GM18519 (cell line): ENCODE measurements around the gene FEZ2.
"Not testable (repeated sequence)": the region's sequence is repeated elsewhere in the genome, so short reads cannot be mapped to it uniquely, and the experiment has no call there.

Source experiments
- ATAC-seq: cut with Tn5 transposase; IDR thresholded peaks from one replicate; pipeline ENCODE4 v1.9.1; 2021; ENCODE audit warnings: mild to moderate bottlenecking, moderate library complexity; ENCODE audit not compliant: unreplicated experiment, low FRiP score

The FEZ2 gene

DNA sequence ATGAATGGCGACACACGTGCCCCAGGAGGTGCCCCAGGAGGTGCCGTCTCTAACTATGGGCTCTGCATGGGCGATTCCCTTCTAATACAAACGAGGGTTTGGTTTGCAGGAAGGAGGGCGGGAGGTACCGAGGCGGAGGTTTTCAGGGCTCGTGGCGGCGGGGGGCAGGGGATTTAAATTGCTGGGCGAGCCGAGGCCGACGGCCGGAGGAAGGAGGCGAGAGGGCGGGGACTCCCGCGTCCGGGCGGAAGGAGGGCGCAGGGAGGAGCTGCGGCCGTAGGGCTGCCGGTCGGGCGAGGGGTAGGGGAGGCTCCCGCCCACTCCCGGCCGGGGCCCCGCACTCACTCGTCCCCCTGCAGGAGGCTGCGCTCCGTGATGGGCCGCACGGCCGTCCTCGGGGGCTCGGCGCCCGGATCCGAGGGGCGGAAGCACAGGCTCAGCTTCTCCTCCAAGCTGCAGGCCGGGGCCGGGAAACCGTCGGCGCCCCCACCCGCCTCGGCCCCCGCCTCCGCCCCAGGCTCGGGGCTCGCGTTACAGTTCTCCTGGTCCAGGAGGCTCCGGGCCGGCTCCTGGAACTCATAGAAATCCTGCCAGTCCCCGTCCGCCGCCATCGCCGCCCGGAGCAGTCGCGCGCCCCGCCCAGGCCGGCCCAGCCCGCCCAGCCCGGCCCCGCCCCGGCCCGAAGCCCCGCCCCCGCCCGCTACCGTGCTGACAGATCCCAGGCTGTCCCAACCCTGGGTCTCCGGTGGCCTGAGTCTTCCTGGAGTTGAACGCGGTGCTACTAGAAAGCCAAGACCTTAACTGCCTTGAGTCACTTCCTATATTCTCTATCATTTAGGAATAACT, at the start of gene FEZ2:
TSS of gene FEZ2 (minus strand) at position 637 of the 846 bp plus-strand sequence. CDS start at position 611, 26 bp downstream.
- peak; percentile 97 for ATAC-seq

GRCh38 chr2:36634981-36635597, 37.1 kb upstream of the FEZ2 start:
- no peak for ATAC-seq

DNA sequence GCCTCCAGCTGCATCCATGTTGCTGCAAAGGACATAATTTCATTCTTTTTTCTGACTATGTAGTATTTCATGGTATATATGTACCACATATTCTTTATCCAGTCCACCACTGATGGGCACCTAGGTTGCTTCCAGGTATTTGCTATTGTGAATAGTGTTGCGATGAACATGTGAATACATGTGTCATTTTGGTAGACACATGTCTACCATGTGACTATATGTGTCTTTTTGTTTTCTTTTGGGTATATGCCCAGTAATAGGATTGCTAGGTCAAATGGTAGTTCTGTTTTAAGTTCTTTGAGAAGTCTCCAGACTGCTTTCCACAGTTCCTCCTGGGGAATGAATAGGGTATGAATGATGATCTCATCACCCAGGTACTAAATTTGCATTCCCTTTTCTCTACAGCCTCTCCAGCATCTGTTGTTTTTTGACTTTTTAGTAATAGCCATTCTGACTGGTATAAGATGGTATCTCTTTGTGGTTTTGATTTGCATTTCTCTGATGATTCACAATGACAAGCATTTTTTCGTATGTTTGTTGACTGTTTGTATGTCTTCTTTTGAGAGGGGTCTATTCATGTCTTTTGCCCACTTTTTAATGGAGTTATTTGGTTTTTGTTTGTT, 35.6 kb upstream of the FEZ2 start:
- no peak for ATAC-seq

DNA sequence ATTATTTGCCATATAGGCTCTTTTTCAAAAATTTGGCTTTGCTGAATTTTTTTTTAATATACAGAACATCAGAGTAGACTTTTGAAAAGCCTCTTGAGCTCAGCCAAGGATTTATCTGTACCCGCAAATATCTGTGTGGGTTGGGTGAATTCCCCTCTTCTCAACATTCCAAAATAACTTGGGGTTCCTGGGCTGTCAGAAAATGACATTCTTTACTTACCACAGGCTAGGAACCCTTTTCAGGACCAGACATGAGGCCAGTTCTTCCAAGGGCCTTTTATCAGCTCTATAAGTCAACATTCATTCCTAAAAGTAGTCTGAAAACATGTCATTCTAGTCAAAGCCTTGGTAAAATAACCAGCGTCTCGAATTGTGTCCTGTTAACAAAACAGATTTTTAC, 28.8 kb upstream of the FEZ2 start:
- ATAC-seq: no peak

DNA sequence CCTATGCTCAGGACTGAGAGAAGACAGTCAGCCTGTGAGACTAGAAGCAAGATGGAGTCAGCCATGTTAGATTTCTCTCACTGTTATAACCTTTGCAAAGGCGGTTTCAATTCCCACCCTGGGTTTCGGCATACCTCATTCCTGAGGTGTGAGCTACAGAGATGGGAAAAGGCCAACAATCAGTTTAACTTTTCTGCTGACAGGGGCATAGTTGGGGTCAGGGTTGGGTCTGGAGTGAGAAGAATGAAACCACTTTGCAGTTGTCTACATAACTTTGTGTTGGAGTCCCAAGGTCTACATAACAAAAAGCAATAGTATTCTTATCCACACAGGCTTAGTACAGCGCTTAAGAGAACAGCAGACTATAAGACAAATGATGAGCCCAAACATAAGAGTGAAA, 28.1 kb upstream of the FEZ2 start:
- ATAC-seq: no peak

DNA sequence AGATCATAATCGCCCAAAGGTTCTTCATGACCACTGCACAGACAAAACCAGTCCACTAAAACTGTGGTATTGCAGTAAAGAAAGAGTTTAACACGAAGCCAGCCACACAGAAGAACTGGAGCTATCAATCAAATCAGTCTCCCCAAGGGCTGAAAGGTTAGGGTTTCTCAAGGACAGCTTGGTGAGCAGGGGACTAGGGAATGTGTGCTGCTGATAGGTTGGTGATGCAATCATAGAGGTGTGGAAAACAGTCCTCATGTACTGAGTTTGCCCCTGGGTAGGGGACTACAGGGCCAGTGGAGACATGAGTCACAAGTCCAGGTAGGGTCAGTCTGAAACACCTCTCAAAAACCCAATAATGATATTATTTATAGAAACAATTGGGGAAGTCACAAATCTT, 27.3 kb upstream of the FEZ2 start:
- ATAC-seq: no peak

- ATAC-seq: no peak
Observed at GRCh38 chr2:36620321-36620720, 22.4 kb upstream of the FEZ2 start.

- ATAC-seq: peak; percentile 99
Observed at GRCh38 chr2:36618381-36618780, 20.4 kb upstream of the FEZ2 start.

- ATAC-seq: no peak
Observed at GRCh38 chr2:36616947-36617346, 19.0 kb upstream of the FEZ2 start.

- no peak for ATAC-seq
Observed at GRCh38 chr2:36615222-36615621, 17.3 kb upstream of the FEZ2 start.

DNA sequence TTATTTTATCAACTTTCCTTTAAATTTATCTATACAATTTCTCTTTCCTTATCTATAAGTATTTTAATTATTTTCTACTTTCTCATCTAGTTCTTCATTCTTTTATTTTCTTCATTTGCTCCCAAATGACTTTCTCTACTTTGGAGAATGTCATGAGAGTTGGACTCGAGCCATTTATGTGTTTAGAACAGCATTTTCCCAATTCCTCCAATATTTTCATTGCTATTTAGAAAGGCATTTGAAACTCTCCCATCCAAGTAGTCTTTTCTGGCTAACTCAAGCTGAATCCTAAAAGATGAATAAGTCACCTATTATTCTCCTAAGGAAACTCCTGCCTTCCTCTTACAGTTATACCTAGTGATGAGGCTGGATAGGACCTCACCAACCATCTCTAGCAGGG, 15.8 kb upstream of the FEZ2 start:
- no peak for ATAC-seq

DNA sequence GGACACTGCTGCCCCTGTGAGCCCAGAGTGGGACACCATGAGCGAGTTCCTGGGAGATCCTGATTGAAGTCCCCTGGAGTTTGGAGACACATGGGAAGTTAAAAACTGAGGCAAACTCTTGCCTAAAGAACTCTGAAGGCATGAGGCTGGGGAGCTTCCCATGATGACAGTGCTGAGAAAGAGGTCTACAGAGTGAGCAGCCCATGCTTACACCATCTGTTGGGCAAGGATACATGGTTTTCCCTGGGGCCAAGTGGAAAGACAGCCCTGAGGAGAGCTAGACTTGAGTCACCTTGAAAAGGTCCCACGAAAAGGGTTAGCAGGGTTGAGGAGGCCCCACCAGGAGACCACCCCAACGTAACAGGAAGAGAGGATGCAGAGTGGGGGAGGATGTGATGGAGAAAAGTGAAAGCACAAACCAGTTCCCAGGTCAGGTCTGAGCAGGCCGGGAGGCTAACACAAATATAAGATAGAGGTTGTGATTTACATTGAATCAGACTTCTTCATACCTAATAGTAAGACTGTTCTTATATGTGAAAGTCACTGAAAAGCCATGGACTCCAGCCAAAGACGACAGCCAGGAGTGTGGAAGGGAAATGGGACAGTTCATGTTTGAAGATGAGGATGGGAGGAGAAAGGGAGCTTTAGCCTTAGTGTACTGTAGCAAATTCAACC, 13.5 kb upstream of the FEZ2 start:
- no peak for ATAC-seq

- no peak for ATAC-seq
Observed at GRCh38 chr2:36609507-36609906, 11.5 kb upstream of the FEZ2 start.

DNA sequence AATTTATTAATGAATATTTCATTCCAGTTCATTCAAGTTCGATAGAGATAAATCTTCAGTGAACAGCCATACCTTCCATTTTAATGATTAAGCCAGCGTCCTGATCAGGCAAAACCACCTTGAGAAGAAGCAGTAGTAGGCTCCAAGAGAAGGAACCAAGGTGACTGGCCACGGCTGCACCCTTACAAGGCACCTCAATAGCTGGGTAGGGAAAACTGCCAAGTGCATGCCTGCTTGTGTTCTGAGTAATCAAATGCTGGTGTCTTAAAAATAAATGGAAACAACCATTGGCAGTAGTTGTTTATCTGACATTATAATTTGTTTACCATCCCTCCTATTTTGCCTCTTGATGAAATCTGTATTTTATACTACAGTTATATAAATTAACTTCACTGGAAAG, 10.0 kb upstream of the FEZ2 start:
- ATAC-seq: no peak

DNA sequence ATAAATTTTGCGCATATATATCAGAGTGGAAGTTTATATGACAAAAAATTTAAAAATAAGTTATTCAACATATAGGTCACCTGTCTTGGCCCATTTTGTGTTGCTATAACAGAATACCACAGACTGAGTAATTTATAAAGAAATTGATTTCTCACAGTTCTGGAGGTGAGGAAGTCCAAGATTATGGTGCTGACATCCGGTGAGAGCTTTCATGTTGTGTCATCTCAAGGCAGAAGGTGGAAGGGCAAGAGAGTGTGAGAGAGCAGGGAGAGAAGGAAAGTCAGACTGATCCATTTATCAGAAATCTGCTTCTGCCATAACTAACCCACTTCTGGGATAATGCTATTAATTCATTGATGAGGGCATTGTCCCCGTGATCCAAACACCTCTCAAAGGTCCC, 9.0 kb upstream of the FEZ2 start:
- no peak for ATAC-seq

GRCh38 chr2:36605273-36605672, 7.3 kb upstream of the FEZ2 start:
- ATAC-seq: no peak

- not testable (repeated sequence) for ATAC-seq
Observed at GRCh38 chr2:36603629-36604028, 5.7 kb upstream of the FEZ2 start.

GRCh38 chr2:36597003-36597531, 901 bp downstream of the FEZ2 start:
- no peak for ATAC-seq

DNA sequence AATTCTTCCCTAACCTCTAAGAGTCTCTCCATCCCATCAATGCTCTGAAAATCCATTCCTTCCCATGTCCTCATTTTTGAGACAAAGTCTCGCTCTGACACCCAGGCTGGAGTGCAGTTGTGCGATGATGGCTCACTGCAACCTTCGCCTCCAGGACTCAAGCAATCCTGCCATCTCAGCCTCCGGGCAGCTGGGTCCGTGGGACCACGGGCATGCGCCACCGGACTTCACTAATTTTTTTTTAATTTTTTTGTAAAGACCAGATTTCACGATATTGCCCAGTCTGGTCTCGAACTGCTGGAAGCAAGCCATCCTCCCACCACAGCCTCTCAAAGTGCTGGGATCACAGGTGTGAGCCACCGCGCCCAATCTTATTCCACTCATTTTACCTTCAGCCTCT, 1.6 kb downstream of the FEZ2 start:
- ATAC-seq: no peak

DNA sequence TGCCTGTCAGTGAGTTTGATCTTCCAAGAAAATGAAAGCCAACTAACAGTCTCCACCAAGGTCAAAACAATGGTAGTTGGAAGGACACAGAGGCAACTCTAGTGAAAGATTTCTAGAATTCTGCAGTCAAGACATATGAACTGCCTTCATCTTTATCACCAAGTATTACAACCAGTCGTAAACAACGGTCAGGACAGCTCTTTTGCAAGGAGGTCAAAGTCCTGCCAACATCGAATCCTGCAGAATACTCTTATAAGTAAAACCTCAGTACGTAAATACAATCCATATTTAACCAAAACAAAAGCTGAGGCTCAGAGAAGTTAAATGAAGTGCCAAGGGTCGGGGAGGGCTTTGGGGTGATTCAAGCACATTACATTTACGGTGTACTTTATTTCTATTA, 3.1 kb downstream of the FEZ2 start:
- ATAC-seq: no peak

DNA sequence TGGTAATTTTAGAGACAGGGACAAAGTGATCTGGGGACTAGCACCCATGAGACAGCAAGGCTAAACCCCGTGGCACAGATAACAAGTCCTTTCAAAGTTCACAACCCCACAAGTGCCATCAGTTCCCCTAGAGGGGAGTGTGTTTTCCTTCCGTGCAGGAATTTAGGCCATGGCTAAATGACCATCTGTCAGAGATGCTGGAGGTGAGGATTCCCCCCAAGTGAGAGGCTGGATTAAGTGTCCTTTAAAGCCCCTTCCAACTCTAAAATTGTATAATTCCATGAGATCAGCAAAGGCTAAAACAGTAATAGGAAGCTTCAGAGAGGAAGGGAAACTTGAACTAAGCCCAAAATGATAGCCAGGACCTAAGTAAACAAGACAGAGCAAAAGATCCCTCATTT, 8.7 kb downstream of the FEZ2 start:
- ATAC-seq: no peak
